GM18909 (cell line): Measurements from ENCODE around the gene ANKRD55.
"Not testable (repeated sequence)": the region's sequence is repeated elsewhere in the genome, so short reads cannot be mapped to it uniquely, and the experiment has no call there.

Experiments
- ATAC-seq: cut with Tn5 transposase; IDR thresholded peaks from one replicate; pipeline ENCODE4 v1.9.1; 2021; ENCODE audit warnings: mild to moderate bottlenecking; ENCODE audit not compliant: unreplicated experiment, poor library complexity

ANKRD55 gene

GRCh38 chr5:56255502-56255901, 22.4 kb upstream of the ANKRD55 start:
- no peak for ATAC-seq

- no peak for ATAC-seq
Observed at GRCh38 chr5:56253924-56254323, 20.8 kb upstream of the ANKRD55 start.

GRCh38 chr5:56253126-56253525, 20.0 kb upstream of the ANKRD55 start:
- ATAC-seq, result no peak

- no peak for ATAC-seq
Observed at GRCh38 chr5:56251918-56252553, 18.9 kb upstream of the ANKRD55 start.

- no peak for ATAC-seq
Observed at GRCh38 chr5:56251440-56251839, 18.3 kb upstream of the ANKRD55 start.

- no peak for ATAC-seq
Observed at GRCh38 chr5:56250011-56250410, 16.9 kb upstream of the ANKRD55 start.

GRCh38 chr5:56249085-56249484, 16.0 kb upstream of the ANKRD55 start:
- ATAC-seq, result not testable (repeated sequence)

GRCh38 chr5:56247592-56247991, 14.5 kb upstream of the ANKRD55 start:
- no peak for ATAC-seq

GRCh38 chr5:56246769-56247168, 13.6 kb upstream of the ANKRD55 start:
- ATAC-seq, result no peak

GRCh38 chr5:56245481-56245880, 12.4 kb upstream of the ANKRD55 start:
- ATAC-seq, result no peak

- ATAC-seq, result no peak
Observed at GRCh38 chr5:56244627-56245026, 11.5 kb upstream of the ANKRD55 start.

- ATAC-seq, result not testable (repeated sequence)
Observed at GRCh38 chr5:56242271-56242670, 9.1 kb upstream of the ANKRD55 start.

- ATAC-seq, result no peak
Observed at GRCh38 chr5:56232538-56232937, 592 bp downstream of the ANKRD55 start.

- ATAC-seq, result no peak
Observed at GRCh38 chr5:56230576-56230975, 2.6 kb downstream of the ANKRD55 start.

GRCh38 chr5:56229111-56229510, 4.0 kb downstream of the ANKRD55 start:
- no peak for ATAC-seq

- ATAC-seq, result no peak
Observed at GRCh38 chr5:56228631-56229030, 4.5 kb downstream of the ANKRD55 start.

- ATAC-seq, result no peak
Observed at GRCh38 chr5:56227691-56228090, 5.4 kb downstream of the ANKRD55 start.

- ATAC-seq, result not testable (repeated sequence)
Observed at GRCh38 chr5:56223298-56223697, 9.8 kb downstream of the ANKRD55 start.

GRCh38 chr5:56221601-56222000, 11.5 kb downstream of the ANKRD55 start:
- ATAC-seq, result not testable (repeated sequence)

- ATAC-seq, result no peak
Observed at GRCh38 chr5:56215019-56215830, 17.9 kb downstream of the ANKRD55 start.

- ATAC-seq, result not testable (repeated sequence)
Observed at GRCh38 chr5:56213886-56214535, 19.1 kb downstream of the ANKRD55 start.
